HCT116 (cell line): ENCODE results near the gene PELI3. TPM values are rescaled to one million over a fixed set of nuclear protein-coding genes. Genes with fewer than 3 reads are reported as not detected.

Source experiments
- ATAC-seq: fragments of 200-7000 bp; cut with Tn5 transposase; 2 replicates; pipeline ENCODE4 v1.9.1; 2020; ENCODE audit warnings: mild to moderate bottlenecking, moderate library complexity
- BruUV-seq: library from RNA; stranded (reverse); fragments of 400-500 nt; replicated peaks from 2 replicates; lab custom pipeline; 2021; lab: Mats Ljungman, UMichigan
- CTCF ChIA-PET: fragments of 300-600 bp; sonication (Branson Sonifier 250); formaldehyde crosslinking; loops from one replicate; lab custom pipeline; 2021; ENCODE audit warnings: antibody characterized with exemption; lab: Charles Lee
- POLR2A ChIA-PET: fragments of 300-600, 350-600 bp; sonication (Branson Sonifier 250); formaldehyde crosslinking; loops from one replicate; lab custom pipeline; 2021; ENCODE audit warnings: antibody characterized with exemption; lab: Charles Lee
- RAD21 ChIA-PET, 2 experiments: fragments of 300-600 bp; sonication (Branson Sonifier 250); formaldehyde crosslinking; loops; one replicate each; lab custom pipeline; 2023; ENCODE audit warnings: low total read pairs in 2 of 2; ENCODE audit not compliant: uncharacterized antibody in 2 of 2, unreplicated experiment in 2 of 2, low non-redundant PET in 1 of 2; lab: Charles Lee
- DNase-seq: peaks from one replicate; pipeline ENCODE4 v3.0.0-alpha.2; 2010; ENCODE audit warnings: low read depth, low spot score
- H2AFZ ChIP-seq: fragments of 200-600 bp; shearing (Covaris generic), sonication (generic); 2 replicates; pipeline ENCODE4 v1.6.1; 2017; ENCODE audit warnings: low read depth, mixed run types, mixed read lengths, antibody characterized with exemption, low read length; ENCODE audit not compliant: poor library complexity, severe bottlenecking
- H3K27ac ChIP-seq: 2 replicates; pipeline ENCODE4 v1.5.1; 2012; ENCODE audit warnings: low read depth, low read length
- H3K27me3 ChIP-seq: fragments of 200-600 bp; sonication (generic); 2 replicates; pipeline ENCODE4 v1.6.1; 2016; ENCODE audit warnings: mixed run types, low read length, mixed read lengths; ENCODE audit not compliant: insufficient read depth
- H3K36me3 ChIP-seq, 2 experiments: fragments of 200-500 bp in 1 of 2; fragments of 200-600 bp in 1 of 2; sonication (Bioruptor generic) in 1 of 2; sonication (generic) in 1 of 2; 2 replicates each; pipeline versions ENCODE4 v1.5.1 to v1.6.1; 2014 to 2016; ENCODE audit warnings: low read length in 2 of 2, inconsistent platforms in 1 of 2, mixed read lengths in 1 of 2, mixed run types in 1 of 2; ENCODE audit not compliant: insufficient read depth in 2 of 2, control insufficient read depth in 1 of 2
- H3K4me1 ChIP-seq, 2 experiments: fragments of 200-600 bp in 1 of 2; sonication (generic) in 1 of 2; 2 replicates each; pipeline versions ENCODE4 v1.5.1 to v1.6.1; 2012 to 2017; ENCODE audit warnings: low read length in 2 of 2, inconsistent platforms in 1 of 2, mild to moderate bottlenecking in 1 of 2, mixed read lengths in 1 of 2, mixed run types in 1 of 2, moderate library complexity in 1 of 2; ENCODE audit not compliant: insufficient read depth in 2 of 2, control insufficient read depth in 1 of 2
- H3K4me2 ChIP-seq: fragments of 200-600 bp; sonication (generic); 2 replicates; pipeline ENCODE4 v1.6.1; 2017; ENCODE audit warnings: mixed run types, low read length, mixed read lengths
- H3K4me3 ChIP-seq, 2 experiments: fragments of 200-600 bp in 1 of 2; sonication (generic) in 1 of 2; replicated peaks in 1 of 2; 2 replicates each; pipeline ENCODE4 v1.5.1; 2011 to 2016; ENCODE audit warnings: low read length in 2 of 2, control low read depth in 1 of 2, low read depth in 1 of 2, mild to moderate bottlenecking in 1 of 2, mixed read lengths in 1 of 2, mixed run types in 1 of 2
- H3K79me2 ChIP-seq: fragments of 200-600 bp; sonication (generic); 2 replicates; pipeline ENCODE4 v1.6.1; 2017; ENCODE audit warnings: mild to moderate bottlenecking, mixed run types, low read length, moderate library complexity, mixed read lengths; ENCODE audit not compliant: insufficient read depth
- H3K9ac ChIP-seq: fragments of 200-600 bp; sonication (generic); 2 replicates; pipeline ENCODE4 v1.6.1; 2016; ENCODE audit warnings: low read length, mixed read lengths
- H3K9me2 ChIP-seq: fragments of 200-600 bp; sonication (generic), shearing (Covaris generic); 2 replicates; pipeline ENCODE4 v1.6.1; 2017; ENCODE audit warnings: mixed run types, mild to moderate bottlenecking, moderate library complexity; ENCODE audit not compliant: insufficient read depth
- H3K9me3 ChIP-seq, 2 experiments: fragments of 200-500 bp in 1 of 2; fragments of 200-600 bp in 1 of 2; sonication (Bioruptor generic) in 1 of 2; sonication (generic) in 1 of 2; 2 replicates each; pipeline ENCODE4 v1.6.1; 2014 to 2017; ENCODE audit warnings: low read length in 2 of 2, mixed read lengths in 2 of 2, inconsistent platforms in 1 of 2, low read depth in 1 of 2, mild to moderate bottlenecking in 1 of 2, mixed run types in 1 of 2, moderate library complexity in 1 of 2; ENCODE audit not compliant: control insufficient read depth in 1 of 2, insufficient read depth in 1 of 2
- H4K20me1 ChIP-seq: fragments of 200-600 bp; sonication (generic), shearing (Covaris generic); 2 replicates; pipeline ENCODE4 v1.6.1; 2017; ENCODE audit warnings: mixed run types, mild to moderate bottlenecking, moderate library complexity; ENCODE audit not compliant: insufficient read depth
- ELF1 ChIP-seq: IDR thresholded peaks from 2 replicates; pipeline ENCODE4 v1.6.1; 2012; ENCODE audit warnings: low read depth, borderline replicate concordance
- EZH2phosphoT487 ChIP-seq: fragments of 200-600 bp; IDR thresholded peaks from 2 replicates; pipeline ENCODE4 v1.6.1; 2018; ENCODE audit warnings: antibody characterized with exemption, borderline replicate concordance
- FOSL1 ChIP-seq: IDR thresholded peaks from 2 replicates; pipeline ENCODE4 v1.6.1; 2012; ENCODE audit warnings: low read depth
- POLR2A ChIP-seq: IDR thresholded peaks from 2 replicates; pipeline ENCODE4 v1.7.0; 2011; ENCODE audit warnings: borderline replicate concordance; ENCODE audit not compliant: insufficient read depth, insufficient read length; ENCODE audit errors: extremely low read depth
- RAD21 ChIP-seq: IDR thresholded peaks from 2 replicates; pipeline ENCODE4 v1.6.1; 2012; ENCODE audit warnings: low read depth, mild to moderate bottlenecking
- SRF ChIP-seq: IDR thresholded peaks from 2 replicates; pipeline ENCODE4 v1.6.1; 2012; ENCODE audit warnings: low read depth
- YY1 ChIP-seq: IDR thresholded peaks from 2 replicates; pipeline ENCODE4 v1.6.1; 2011; ENCODE audit warnings: low read length, low read depth, moderate library complexity, mild to moderate bottlenecking; ENCODE audit not compliant: insufficient replicate concordance; ENCODE audit errors: extremely low read depth
- ZBTB33 ChIP-seq: IDR thresholded peaks from 2 replicates; pipeline ENCODE4 v1.6.1; 2011; ENCODE audit warnings: mild to moderate bottlenecking, low read length, moderate library complexity; ENCODE audit not compliant: insufficient replicate concordance; ENCODE audit errors: extremely low read depth
- ZFX ChIP-seq: fragments of 450-650 bp; IDR thresholded peaks from 2 replicates; pipeline ENCODE4 v1.6.1; 2017
- intact Hi-C: fragments of 100-400 bp; cut with micrococcal nuclease; formaldehyde crosslinking; loops from 2 replicates; pipeline ENCODE4 v1.10.0; 2022
- total RNA-seq: library from RNA; stranded (reverse); gene quantifications from one replicate; pipeline ENCODE4 v1.2.1, GENCODE V29; 2021; ENCODE audit not compliant: unreplicated experiment
- TF ChIP-seq, protein P1 (sequence below): IDR thresholded peaks from 2 replicates; pipeline ENCODE4 v1.6.1; 2012; ENCODE audit warnings: low read depth
- TF ChIP-seq, protein P2 (sequence below), 3 experiments: fragments of 200-600 bp in 1 of 3; sonication (generic) in 1 of 3; IDR thresholded peaks in 2 of 3; conservative IDR thresholded peaks in 1 of 3; 2 replicates each; pipeline ENCODE4 v1.5.1; 2012 to 2017; ENCODE audit warnings: low read depth in 2 of 3, low read length in 2 of 3, antibody characterized with exemption in 1 of 3, borderline replicate concordance in 1 of 3, control low read depth in 1 of 3, mild to moderate bottlenecking in 1 of 3, mixed read lengths in 1 of 3, mixed run types in 1 of 3, moderate library complexity in 1 of 3; ENCODE audit not compliant: insufficient read depth in 1 of 3

The PELI3 gene
- total RNA-seq, 1 experiment from 2014 or later: 12.8 TPM

- H3K27ac ChIP-seq: no peak overlapping the region
- no peaks in the 10 kb centered on the region for H4K20me1 ChIP-seq
- H3K4me3 ChIP-seq: no peak overlapping the region
- H3K9ac ChIP-seq: no peak overlapping the region
- H2AFZ ChIP-seq: no peak overlapping the region
- no peaks in the 10 kb centered on the region for H3K9me3 ChIP-seq
- H3K79me2 ChIP-seq: no peaks in the 10 kb centered on the region
- peaks cover 0 to 2% of the 10 kb centered on the region in 2 experiments; a peak in 1 of 4 replicates for H3K36me3 ChIP-seq
- no peaks in the 10 kb centered on the region for H3K27me3 ChIP-seq
- DNase-seq (no peak), ATAC-seq (no peak)
- RAD21 ChIA-PET: no interaction called here
- no peak overlapping the region for H3K4me2 ChIP-seq
- H3K4me1 ChIP-seq: peaks cover 0 to 4% of the 10 kb centered on the region in 2 experiments; a peak in 2 of 4 replicates
- BruUV-seq: no TSS peak
- TF ChIP-seq EZH2phosphoT487 (no peak), POLR2A (no peak)
- intact Hi-C loops: no loop called here
- H3K9me2 ChIP-seq: no peaks in the 10 kb centered on the region
- CTCF ChIA-PET: no interaction called here
- POLR2A ChIA-PET: no interaction called here
Observed at GRCh38 chr11:66505276-66505816, 38.6 kb downstream of the PELI3 start.

GRCh38 chr11:66509131-66509561 lies 42.4 kb downstream of the PELI3 start:
- H3K9me3 ChIP-seq: no peaks in the 10 kb centered on the region
- DNase-seq: no peak
- H3K4me1 ChIP-seq: peaks cover 5 to 12% of the 10 kb centered on the region in 2 experiments; a peak in 3 of 4 replicates
- H3K79me2 ChIP-seq: peaks cover 16% of the 10 kb centered on the region
- H4K20me1 ChIP-seq: no peaks in the 10 kb centered on the region
- H3K9me2 ChIP-seq: no peaks in the 10 kb centered on the region
- no peak overlapping the region for H3K4me3 ChIP-seq
- BruUV-seq: no TSS peak
- CTCF ChIA-PET: interaction anchor here (1.6 kb wide), 1 partner anchor 16 kb away, joined by 4 read pairs; no protein-coding TSS in a partner anchor
- no peak overlapping the region for H3K4me2 ChIP-seq
- no peak overlapping the region for H3K27ac ChIP-seq
- H3K27me3 ChIP-seq: no peaks in the 10 kb centered on the region
- POLR2A ChIA-PET: no interaction called here
- peaks cover 0 to 2% of the 10 kb centered on the region in 2 experiments; a peak in 1 of 4 replicates for H3K36me3 ChIP-seq
- H2AFZ ChIP-seq: no peak overlapping the region
- H3K9ac ChIP-seq: no peak overlapping the region
- ATAC-seq: no peak
- intact Hi-C loops: no loop called here
- RAD21 ChIA-PET: interaction anchor here in 1 of 2 experiments (0.6 kb wide), 1 partner anchor 262 kb away, joined by 5 read pairs; no protein-coding TSS in a partner anchor
- TF ChIP-seq ZBTB33 (no peak), POLR2A (no peak), RAD21 (no peak), YY1 (no peak), FOSL1 (no peak), SRF (no peak), ZFX (no peak), ELF1 (no peak)
- TF ChIP-seq, protein P1, sequence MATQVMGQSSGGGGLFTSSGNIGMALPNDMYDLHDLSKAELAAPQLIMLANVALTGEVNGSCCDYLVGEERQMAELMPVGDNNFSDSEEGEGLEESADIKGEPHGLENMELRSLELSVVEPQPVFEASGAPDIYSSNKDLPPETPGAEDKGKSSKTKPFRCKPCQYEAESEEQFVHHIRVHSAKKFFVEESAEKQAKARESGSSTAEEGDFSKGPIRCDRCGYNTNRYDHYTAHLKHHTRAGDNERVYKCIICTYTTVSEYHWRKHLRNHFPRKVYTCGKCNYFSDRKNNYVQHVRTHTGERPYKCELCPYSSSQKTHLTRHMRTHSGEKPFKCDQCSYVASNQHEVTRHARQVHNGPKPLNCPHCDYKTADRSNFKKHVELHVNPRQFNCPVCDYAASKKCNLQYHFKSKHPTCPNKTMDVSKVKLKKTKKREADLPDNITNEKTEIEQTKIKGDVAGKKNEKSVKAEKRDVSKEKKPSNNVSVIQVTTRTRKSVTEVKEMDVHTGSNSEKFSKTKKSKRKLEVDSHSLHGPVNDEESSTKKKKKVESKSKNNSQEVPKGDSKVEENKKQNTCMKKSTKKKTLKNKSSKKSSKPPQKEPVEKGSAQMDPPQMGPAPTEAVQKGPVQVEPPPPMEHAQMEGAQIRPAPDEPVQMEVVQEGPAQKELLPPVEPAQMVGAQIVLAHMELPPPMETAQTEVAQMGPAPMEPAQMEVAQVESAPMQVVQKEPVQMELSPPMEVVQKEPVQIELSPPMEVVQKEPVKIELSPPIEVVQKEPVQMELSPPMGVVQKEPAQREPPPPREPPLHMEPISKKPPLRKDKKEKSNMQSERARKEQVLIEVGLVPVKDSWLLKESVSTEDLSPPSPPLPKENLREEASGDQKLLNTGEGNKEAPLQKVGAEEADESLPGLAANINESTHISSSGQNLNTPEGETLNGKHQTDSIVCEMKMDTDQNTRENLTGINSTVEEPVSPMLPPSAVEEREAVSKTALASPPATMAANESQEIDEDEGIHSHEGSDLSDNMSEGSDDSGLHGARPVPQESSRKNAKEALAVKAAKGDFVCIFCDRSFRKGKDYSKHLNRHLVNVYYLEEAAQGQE: no peak
- TF ChIP-seq, protein P2, sequence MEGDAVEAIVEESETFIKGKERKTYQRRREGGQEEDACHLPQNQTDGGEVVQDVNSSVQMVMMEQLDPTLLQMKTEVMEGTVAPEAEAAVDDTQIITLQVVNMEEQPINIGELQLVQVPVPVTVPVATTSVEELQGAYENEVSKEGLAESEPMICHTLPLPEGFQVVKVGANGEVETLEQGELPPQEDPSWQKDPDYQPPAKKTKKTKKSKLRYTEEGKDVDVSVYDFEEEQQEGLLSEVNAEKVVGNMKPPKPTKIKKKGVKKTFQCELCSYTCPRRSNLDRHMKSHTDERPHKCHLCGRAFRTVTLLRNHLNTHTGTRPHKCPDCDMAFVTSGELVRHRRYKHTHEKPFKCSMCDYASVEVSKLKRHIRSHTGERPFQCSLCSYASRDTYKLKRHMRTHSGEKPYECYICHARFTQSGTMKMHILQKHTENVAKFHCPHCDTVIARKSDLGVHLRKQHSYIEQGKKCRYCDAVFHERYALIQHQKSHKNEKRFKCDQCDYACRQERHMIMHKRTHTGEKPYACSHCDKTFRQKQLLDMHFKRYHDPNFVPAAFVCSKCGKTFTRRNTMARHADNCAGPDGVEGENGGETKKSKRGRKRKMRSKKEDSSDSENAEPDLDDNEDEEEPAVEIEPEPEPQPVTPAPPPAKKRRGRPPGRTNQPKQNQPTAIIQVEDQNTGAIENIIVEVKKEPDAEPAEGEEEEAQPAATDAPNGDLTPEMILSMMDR (IDR thresholded peaks at IDR 0.05 in 2 of 3, conservative IDR thresholded peaks at IDR 0.05 in 1 of 3; ENCODE audit: borderline replicate concordance in 1 of 3, insufficient read depth in 1 of 3, low read depth in 2 of 3, low read length in 2 of 3): no peak
